HepG2 (cell line): ENCODE measurements around the gene HID1. TPM values are rescaled to one million over a fixed set of nuclear protein-coding genes. Genes with fewer than 3 reads are reported as not detected.

ENCODE experiments used
- HDAC2 ChIP-seq: sonication (generic); formaldehyde crosslinking; IDR thresholded peaks from 2 replicates; pipeline ENCODE4 v1.4.0; 2020; ENCODE audit warnings: missing genetic modification reagents
- MYC ChIP-seq: sonication (generic); formaldehyde crosslinking; IDR thresholded peaks from 2 replicates; pipeline ENCODE4 v1.9.0; 2021; ENCODE audit warnings: missing genetic modification reagents, borderline replicate concordance
- PRDM10 ChIP-seq: sonication (generic); formaldehyde crosslinking; IDR thresholded peaks from 2 replicates; pipeline ENCODE4 v1.4.0; 2020; ENCODE audit warnings: low read depth, missing genetic modification reagents
- ZBTB34 ChIP-seq: sonication (generic); formaldehyde crosslinking; IDR thresholded peaks from 2 replicates; pipeline ENCODE4 v1.8.0; 2022; ENCODE audit warnings: mild to moderate bottlenecking, missing genetic modification reagents
- polyA plus RNA-seq, 8 experiments: library from polyadenylated mRNA; depleted of rRNA in 3 of 8; stranded (reverse) in 7 of 8; unstranded in 1 of 8; fragments of >200 nt; fragmentation: Illumina TruSeq in 4 of 8; extraction: Trizol in 4 of 8; gene quantifications; 2 replicates each; pipeline versions ENCODE4 v1.2.1 to v1.2.3, GENCODE V29; 2011 to 2016; ENCODE audit warnings: low read depth in 4 of 8, missing spikeins in 1 of 8, mixed read lengths in 1 of 8; ENCODE audit not compliant: insufficient read depth in 1 of 8
- total RNA-seq, 5 experiments: library from RNA; depleted of rRNA; stranded (reverse); fragments of >200 nt; fragmentation: Illumina TruSeq; extraction: Trizol; gene quantifications; 2 replicates each; pipeline ENCODE4 v1.2.3, GENCODE V29; 2016; ENCODE audit warnings: low read depth in 1 of 5

HID1 gene
- total and polyA plus RNA-seq, 2 of the 13 experiments (the other 11 are each of a cell fraction or from before 2014, with no cell fraction given) = 2.1 to 10.6 TPM

- TF ChIP-seq ZBTB34 (peak; percentile 38; the same call in 1 of the 2 replicates), PRDM10 (no peak), MYC (peak; percentile 83), HDAC2 (CRISPR knock-in tag) (peak; percentile 41; the same call in 1 of the 2 replicates)
Measured at GRCh38 chr17:74923538-74924249, 48.9 kb downstream of the HID1 start (continued).
